Psoas muscle (tissue), 8 donors: Measurements from ENCODE around the gene MTHFSD. TPM values are rescaled to one million over a fixed set of nuclear protein-coding genes. Genes with fewer than 3 reads are reported as not detected.
A peak's percentile ranks its signal among the peaks of the same experiment; 100 is the strongest.

ENCODE experiments used
- ATAC-seq, 4 donors: fragments of 200-7000 bp; cut with Tn5 transposase; one replicate each; pipeline ENCODE4 v1.9.1; 2020; ENCODE audit warnings: moderate library complexity in 3 of 4, mild to moderate bottlenecking in 2 of 4
- DNase-seq, 2 donors: peaks; one replicate each; pipeline ENCODE4 v3.0.0-alpha.2; 2020
- H3K27ac ChIP-seq: fragments of 200-600 bp; one replicate; pipeline ENCODE4 v1.8.0; 2022
- H3K27me3 ChIP-seq, 3 donors: fragments of 200-600 bp in 1 of 3; one replicate each; pipeline versions ENCODE4 v1.6.1 to v1.8.0; 2013 to 2022; ENCODE audit warnings: low read length in 2 of 3, mild to moderate bottlenecking in 2 of 3, moderate library complexity in 1 of 3; ENCODE audit not compliant: insufficient read depth in 3 of 3
- H3K36me3 ChIP-seq, 2 donors: fragments of 200-600 bp in 1 of 2; one replicate each; pipeline versions ENCODE4 v1.6.1 to v1.8.0; 2013 to 2022; ENCODE audit warnings: low read depth in 1 of 2, mild to moderate bottlenecking in 1 of 2, moderate library complexity in 1 of 2; ENCODE audit not compliant: insufficient read depth in 1 of 2
- H3K4me1 ChIP-seq: fragments of 200-600 bp; one replicate; pipeline ENCODE4 v1.8.0; 2022
- H3K4me3 ChIP-seq: fragments of 200-600 bp; one replicate; pipeline ENCODE4 v1.8.0; 2022; ENCODE audit warnings: mild to moderate bottlenecking
- H3K9me3 ChIP-seq: fragments of 200-600 bp; one replicate; pipeline ENCODE4 v1.8.0; 2022
- CTCF ChIP-seq: fragments of 200-600 bp; IDR thresholded peaks from one replicate; pipeline ENCODE4 v1.8.0; 2022; ENCODE audit warnings: antibody characterized with exemption
- WGBS, 3 donors: extraction: QIAGEN DNeasy Blood & Tissue Kit; methylation state at CpG; one replicate each; pipeline versions ENCODE4 v1.1.6 to v1.1.7; 2013; 5-methylcytosine and 5-hydroxymethylcytosine counted together
- intact Hi-C, 2 donors: fragments of 100-400 bp; cut with DNase I; formaldehyde crosslinking; loops; one replicate each; pipeline versions ENCODE4 v1.11.0 to v1.14.2; 2022
- polyA plus RNA-seq, 3 donors: library from polyadenylated mRNA; stranded (reverse); fragments of 200-250 nt; gene quantifications; one replicate each; pipeline ENCODE4 v1.2.3, GENCODE V29; 2013
- total RNA-seq, 4 donors: library from RNA; stranded (reverse); fragmentation: NEBNext Ultra II Directional in 2 of 4; extraction: Animal tissue kit (Norgen Biotek cat#: 25700) in 2 of 4; gene quantifications; one replicate each; pipeline versions ENCODE4 v1.2.1 to v1.2.4, GENCODE V29; 2021 to 2023
- donor health status: healthy with polysubstance abuse.
- donor health status: DM: no; HTN: no; CAD: no; lungs with moderate emphysema.
- donor health status: Bipolar disorder and iron deficiency.
- donor health status: healthy.
- donor health status: DM: yes; HTN: yes; CAD: no.
- donor health status: DM: no; HTN: no; CAD: no.
- donor health status: DM: no; HTN: no; CAD: no.
- donor health status: DM: yes; HTN: yes; CAD: no.

MTHFSD gene
- total and polyA plus RNA-seq, 7 donors = 4.3 to 16.0 (median 8.1) TPM

GRCh38 chr16:86499440-86499786 lies 55.6 kb downstream of the MTHFSD start:
- no peak overlapping the region for H3K4me3 ChIP-seq
- no peak for TF ChIP-seq CTCF

GRCh38 chr16:86498671-86499439 lies 56.2 kb downstream of the MTHFSD start:
- no peak overlapping the region for H3K27ac ChIP-seq
- H3K27me3 ChIP-seq = peaks cover 6 to 100% (median 70%) of the 10 kb centered on the region in 3 donors
- no peak for TF ChIP-seq CTCF
- no peaks in the 10 kb centered on the region for H3K36me3 ChIP-seq
- no peaks in the 10 kb centered on the region for H3K4me1 ChIP-seq
- no peak overlapping the region for H3K4me3 ChIP-seq
- H3K9me3 ChIP-seq = no peaks in the 10 kb centered on the region
- WGBS, 3 donors = 2% methylated on average over 56 to 61 of the region's 61 CpGs
- DNase-seq = peak in 1 of 2 donors; percentile 20
- intact Hi-C loops = no loop called here
- ATAC-seq = no peak

More at GRCh38 chr16:86499440-86499786, 55.6 kb downstream of the MTHFSD start:
- DNase-seq (no peak), ATAC-seq (no peak)
- no peak overlapping the region for H3K27ac ChIP-seq
- intact Hi-C loops = no loop called here
- no peaks in the 10 kb centered on the region for H3K9me3 ChIP-seq
- H3K36me3 ChIP-seq = no peaks in the 10 kb centered on the region
- H3K27me3 ChIP-seq = peaks cover 2 to 100% (median 71%) of the 10 kb centered on the region in 3 donors
- WGBS, 3 donors = 6 to 13% (median 7%) methylated on average over 4 of the region's 4 CpGs
- H3K4me1 ChIP-seq = no peaks in the 10 kb centered on the region

GRCh38 chr16:86498155-86498670 lies 56.8 kb downstream of the MTHFSD start:
- H3K9me3 ChIP-seq = no peaks in the 10 kb centered on the region
- no peaks in the 10 kb centered on the region for H3K4me1 ChIP-seq
- ATAC-seq (no peak), DNase-seq (no peak)
- H3K27ac ChIP-seq = no peak overlapping the region
- peaks cover 7 to 100% (median 68%) of the 10 kb centered on the region in 3 donors for H3K27me3 ChIP-seq
- H3K36me3 ChIP-seq = no peaks in the 10 kb centered on the region
- no peak for TF ChIP-seq CTCF
- H3K4me3 ChIP-seq = no peak overlapping the region
- 2 to 3% (median 2%) methylated on average over 28 to 29 of the region's 29 CpGs for WGBS, 3 donors
- intact Hi-C loops = no loop called here

- Histone ChIP-seq H3K27ac (no peak overlapping the region), H3K4me1 (no peaks in the 10 kb centered on the region), H3K4me3 (no peak overlapping the region), H3K27me3 (peaks cover 7 to 100% (median 68%) of the 10 kb centered on the region in 3 donors), H3K36me3 (no peaks in the 10 kb centered on the region), H3K9me3 (no peaks in the 10 kb centered on the region)
- WGBS, 3 donors = 2 to 4% (median 2%) methylated on average over 33 to 44 of the region's 44 CpGs
- no peak for DNase-seq
- TF ChIP-seq CTCF = no peak
- intact Hi-C loops = no loop called here
- ATAC-seq = no peak
These were observed 57.4 kb downstream of the MTHFSD start for GRCh38 chr16:86497551-86498021.
